ENCODE data around the gene C16orf74. TPM values are rescaled to one million over a fixed set of nuclear protein-coding genes. Genes with fewer than 3 reads are reported as not detected.
A peak's percentile ranks its signal among the peaks of the same experiment; 100 is the strongest.

Gene C16orf74
- total RNA-seq, 1 donor from 2014 or later, result 0.82 TPM

- FAIRE-seq (no peak), DNase-seq (ENCODE audit: low spot score in 2 of 2) (no peak)
Observed at GRCh38 chr16:85722128-85722893, 28.6 kb downstream of the C16orf74 start.

GRCh38 chr16:85720302-85720637 lies 30.6 kb downstream of the C16orf74 start:
- FAIRE-seq, result no peak

DNA sequence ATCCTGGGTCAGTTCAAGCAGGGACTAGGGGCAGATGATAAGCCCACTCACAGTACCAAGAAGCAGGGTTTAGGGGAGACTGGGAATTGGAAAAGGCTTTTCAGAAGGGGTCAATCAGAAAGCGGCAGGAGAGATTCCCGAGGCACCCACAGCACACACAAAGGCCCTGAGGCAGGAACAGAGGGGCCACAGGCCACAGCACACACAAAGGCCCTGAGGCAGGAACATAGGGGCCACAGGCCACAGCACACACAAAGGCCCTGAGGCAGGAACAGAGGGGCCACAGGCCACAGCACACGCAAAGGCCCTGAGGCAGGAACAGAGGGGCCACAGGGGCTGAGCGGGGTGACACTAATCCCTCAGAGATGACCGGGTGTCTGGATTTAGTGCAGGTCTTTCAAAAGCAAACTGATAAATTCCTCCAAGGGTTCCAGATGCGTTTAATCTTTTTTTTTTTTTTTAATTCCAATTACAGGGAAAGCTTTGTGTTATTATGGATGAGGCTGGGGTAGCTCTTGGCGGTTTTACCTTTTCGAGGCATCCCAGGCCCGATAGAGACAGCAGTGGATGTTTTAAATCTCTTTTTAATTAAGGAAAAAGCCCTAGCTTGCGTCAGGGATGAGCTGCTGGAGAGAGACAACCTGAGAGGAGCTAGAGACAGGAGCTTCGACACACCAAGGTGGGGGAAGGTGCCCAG lies 31.1 kb downstream of the C16orf74 start:
- no peak for FAIRE-seq
- no peak for DNase-seq (ENCODE audit: low spot score in 2 of 2)

More at GRCh38 chr16:85720302-85720637, 30.6 kb downstream of the C16orf74 start:
- DNase-seq (ENCODE audit: low spot score in 2 of 2), result no peak

DNA sequence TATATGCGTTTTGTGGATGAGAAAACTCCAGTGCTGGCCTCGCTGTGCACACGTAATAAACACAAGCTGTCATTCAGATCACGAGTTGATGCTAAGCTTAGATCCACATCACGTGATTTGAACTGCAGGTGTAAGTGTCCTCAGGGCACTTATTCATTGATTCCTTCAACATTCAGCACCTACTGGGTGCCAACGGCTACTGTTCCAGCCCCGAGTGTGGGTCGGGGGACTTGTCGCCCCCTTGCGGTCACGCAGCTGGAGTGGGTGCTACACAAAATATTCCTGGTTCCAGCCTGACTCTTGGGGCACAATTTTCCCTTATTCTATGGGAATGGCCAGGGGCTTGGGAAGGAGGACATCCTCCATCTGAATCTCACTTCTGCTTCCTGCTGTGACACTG lies 32.2 kb downstream of the C16orf74 start:
- no peak for DNase-seq (ENCODE audit: low spot score in 2 of 2)
- no peak for FAIRE-seq

DNA sequence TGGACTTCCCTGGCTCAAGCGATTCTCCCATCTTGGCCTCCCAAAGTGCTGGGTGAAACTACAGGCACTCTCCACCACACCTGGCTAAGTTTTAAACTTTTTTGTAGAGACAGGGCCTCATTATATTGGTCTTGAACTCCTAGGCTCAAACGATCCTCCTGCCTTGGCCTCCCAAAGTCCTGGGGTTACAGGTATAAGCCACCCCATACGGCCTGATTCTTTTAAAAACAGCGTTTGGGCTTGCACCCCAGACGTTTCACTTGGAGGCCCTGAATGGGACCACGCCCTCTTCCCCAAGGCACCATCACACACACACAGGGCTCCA lies 32.8 kb downstream of the C16orf74 start:
- FAIRE-seq, result no peak
- DNase-seq (ENCODE audit: low spot score in 2 of 2), result no peak

GRCh38 chr16:85717393-85718152 lies 33.3 kb downstream of the C16orf74 start:
- DNase-seq (ENCODE audit: low spot score in 2 of 2) (peak; percentile 59 to 83), FAIRE-seq (no peak)

DNA sequence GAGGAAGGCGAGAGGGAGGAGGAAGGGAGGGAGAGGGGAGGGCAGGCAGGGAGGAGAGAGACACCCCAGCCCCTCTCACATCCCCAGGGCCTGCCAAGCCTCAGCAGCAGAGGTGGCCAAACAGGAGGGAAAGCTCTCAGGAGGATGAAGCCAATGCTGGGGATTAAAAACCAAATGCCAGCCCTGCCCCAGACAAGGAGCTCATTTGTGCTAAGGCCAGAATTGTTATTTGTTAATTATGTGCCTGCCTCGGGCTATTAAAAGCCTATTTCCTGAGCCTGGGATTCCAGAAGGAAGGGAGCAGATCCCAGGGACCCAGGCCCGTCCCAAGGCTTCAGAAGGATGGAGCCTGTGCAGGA lies 34.2 kb downstream of the C16orf74 start:
- FAIRE-seq, result no peak
- peak in 1 of 2 donors; percentile 44 for DNase-seq (ENCODE audit: low spot score in 2 of 2)

GRCh38 chr16:85716022-85716679 lies 34.7 kb downstream of the C16orf74 start:
- FAIRE-seq, result no peak
- DNase-seq (ENCODE audit: low spot score in 2 of 2), result no peak

DNA sequence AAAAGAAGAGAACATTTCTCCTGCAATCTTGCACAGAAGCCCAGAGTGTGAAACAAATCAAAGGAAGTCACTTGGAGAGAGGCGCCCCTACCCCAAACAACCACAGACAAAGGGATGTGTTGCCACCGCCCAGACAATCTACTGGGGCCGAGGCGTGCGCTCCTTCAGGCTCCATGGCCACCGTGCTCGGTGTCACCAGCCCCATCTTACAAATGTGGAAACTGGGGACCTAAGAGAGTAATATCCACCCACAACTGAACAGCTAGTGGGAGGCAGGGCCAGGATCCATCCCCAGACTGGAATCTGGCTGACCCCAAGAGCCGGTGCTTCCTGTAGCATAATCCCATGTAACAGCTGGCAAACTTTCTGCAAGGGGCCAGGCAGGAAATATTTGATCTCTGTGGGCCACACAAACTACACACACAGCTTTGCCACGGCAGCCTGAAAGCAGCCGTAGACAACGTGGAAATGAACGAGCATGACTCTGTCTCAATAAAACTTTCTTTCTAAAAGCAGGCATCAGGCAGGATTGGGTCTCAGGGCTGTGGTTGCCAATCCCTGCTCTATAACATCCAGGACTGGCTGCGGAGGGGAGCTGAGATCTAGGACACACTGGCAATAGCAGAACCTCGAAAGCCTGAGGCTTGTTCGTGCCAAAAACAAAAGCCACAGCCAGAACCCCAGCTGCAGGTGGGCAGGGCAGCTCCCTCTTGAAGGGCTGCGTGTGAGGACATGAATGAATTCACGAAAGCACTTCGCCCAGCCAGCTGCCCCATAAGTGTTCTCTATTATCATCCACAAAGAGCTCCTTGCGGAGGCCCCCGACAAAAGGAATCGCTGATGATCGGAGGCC lies 35.5 kb downstream of the C16orf74 start:
- peak in 1 of 2 donors; percentile 32 for DNase-seq (ENCODE audit: low spot score in 2 of 2)
- no peak for FAIRE-seq

DNA sequence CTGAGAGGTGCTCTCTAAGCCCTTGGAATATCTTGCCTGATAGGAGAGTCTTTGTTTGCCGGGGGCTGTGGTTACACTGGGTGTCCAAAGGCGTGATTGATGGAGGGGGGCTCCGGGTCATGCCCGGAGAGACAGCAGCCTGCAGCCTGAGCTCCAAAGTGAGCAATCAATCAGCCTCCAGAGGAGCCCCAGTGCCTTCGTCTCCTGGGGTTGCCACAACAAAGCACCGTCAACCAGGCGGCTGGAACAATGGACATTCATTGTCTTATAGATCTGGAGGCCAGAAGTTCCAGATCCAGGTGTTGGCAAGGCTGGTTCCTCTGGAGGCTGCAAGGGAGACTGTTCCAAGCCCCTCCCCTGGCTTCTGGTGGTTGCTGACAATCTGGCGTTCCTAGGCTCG lies 38.1 kb downstream of the C16orf74 start:
- FAIRE-seq (no peak), DNase-seq (ENCODE audit: low spot score in 2 of 2) (no peak)

DNA sequence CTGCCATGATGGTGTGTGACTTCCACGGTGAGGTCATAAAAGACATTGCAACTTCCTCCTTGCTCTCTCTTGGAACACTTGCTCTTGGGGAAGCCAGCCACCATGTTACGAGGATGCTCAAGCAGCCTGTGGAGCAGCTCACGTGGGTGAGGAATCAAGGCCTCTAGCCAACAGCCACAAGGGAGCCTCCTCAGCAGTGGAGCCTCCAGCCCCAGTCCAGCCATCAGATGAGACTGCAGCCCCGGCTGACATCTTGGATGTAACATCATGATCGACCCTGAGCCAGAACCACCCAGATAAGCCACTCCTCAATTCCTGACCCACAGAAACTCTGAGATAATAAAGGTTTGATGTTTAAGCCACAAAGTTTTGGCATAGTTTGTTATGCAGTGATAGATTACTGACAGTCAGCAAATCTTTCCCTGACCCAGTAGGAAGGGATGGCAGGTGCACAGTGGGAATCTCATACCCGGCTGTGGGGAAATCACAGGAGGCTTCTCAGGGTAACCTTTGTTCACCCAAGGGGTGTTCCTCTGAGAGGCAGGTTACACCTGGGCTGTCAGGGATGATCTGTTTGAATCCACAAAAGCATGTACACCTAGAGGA lies 38.8 kb downstream of the C16orf74 start:
- FAIRE-seq (no peak), DNase-seq (ENCODE audit: low spot score in 2 of 2) (no peak)

DNA sequence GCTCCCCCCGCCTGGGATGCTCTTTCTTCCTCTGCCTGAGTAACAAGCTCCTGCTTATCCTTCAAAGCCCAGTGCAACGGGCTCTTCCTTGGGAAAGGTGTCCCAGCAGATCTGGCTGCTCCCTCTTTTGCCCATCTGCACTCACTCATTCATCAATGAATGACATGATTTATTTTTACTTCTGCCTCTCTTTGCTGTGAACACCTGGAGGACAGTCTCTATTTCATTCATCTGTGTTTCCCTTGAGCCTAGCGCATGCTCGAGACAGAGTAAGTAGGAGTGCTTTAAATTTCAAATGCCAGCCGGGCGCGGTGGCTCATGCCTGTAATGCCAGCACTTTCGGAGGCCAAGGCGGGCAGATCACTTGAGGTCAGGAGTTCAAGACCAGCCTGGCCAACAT lies 40.2 kb downstream of the C16orf74 start:
- DNase-seq (ENCODE audit: low spot score in 2 of 2), result no peak
- FAIRE-seq, result no peak

DNA sequence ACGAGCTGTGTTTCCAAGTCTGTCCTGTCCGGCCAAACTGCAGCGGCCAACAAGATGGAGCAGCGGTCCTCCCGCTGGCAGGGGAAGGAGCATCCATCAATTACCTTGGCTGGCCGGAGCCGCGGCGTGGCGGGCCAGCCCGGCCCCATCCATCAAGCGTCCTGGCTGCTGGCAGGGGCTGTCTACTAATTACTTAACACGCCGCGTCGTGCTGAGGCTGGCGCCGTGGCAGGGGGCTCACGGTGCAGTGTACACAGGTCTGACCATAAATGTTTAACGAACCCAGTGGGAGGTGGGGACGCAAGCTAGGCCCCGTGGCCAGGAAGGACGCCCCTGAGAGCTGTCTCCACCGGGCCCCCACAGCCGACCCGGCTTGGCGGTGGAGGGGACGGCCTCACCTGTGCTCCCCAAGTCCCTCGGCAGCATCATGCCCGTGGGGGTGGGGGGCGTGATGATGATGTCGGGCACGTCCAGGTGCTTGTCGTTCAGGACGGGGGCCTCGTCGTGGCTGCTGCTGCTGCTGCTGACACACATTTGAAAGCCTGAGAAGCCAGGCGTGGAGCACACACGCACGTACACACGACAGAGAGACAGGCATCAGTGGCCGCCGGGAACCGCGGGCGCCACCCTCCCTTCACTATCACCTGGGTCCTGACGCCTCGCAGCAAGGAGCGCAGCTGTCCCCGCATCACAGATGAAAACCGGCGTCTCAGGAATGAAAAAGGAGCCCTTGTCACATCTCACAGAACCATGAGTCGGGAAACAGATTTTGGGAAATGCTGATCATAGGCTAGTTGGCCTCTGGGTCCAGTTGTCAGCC lies 40.9 kb downstream of the C16orf74 start:
- no peak for FAIRE-seq
- no peak for DNase-seq (ENCODE audit: low spot score in 2 of 2)

DNA sequence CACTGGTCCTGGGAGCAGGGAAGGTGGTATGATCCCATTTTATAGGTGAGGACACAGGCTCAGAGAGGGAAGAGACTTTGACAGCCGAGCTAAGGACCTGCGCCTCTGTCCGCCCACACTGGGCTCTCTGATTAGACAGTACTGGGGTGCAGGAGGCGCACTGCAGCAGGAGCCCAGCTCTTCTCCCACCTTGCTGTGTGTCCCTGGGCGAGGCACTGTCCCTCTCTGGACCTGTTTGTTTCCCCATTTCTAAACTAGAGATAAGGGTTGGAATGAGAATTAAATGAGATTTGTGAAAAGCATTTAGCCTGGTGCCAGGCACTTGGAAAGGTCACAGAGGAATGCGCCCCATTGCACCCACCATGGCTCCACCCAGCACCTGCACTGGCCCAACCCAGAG lies 42.6 kb downstream of the C16orf74 start:
- DNase-seq (ENCODE audit: low spot score in 2 of 2) (no peak), FAIRE-seq (no peak)

DNA sequence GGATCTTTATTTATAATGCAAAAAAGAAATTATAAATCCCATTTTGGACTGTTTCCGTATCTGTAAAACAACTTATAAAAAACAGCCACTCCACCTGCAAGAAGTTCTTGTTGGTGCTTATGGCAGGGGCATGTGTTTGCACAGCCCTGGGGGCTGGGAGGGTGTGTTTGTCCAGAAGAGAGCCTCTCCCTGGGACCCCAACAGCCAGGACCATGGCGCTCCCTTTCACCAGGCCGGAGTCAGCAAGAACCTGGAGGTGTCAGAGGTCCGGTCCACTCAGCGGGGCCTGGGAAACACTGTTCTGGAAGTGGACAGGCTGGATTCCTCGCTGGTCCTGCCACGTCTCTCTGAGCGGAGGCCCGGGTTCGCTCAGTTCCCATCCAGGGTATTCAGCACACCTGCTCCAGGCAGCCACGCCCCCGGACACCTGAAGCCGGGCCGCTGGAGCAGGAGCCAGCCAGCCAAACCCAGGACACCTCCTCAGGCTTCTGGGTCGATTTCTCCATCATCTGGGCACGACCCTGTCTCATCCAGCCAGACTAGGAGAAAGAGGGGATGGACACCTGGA lies 43.3 kb downstream of the C16orf74 start:
- FAIRE-seq, result no peak

DNA sequence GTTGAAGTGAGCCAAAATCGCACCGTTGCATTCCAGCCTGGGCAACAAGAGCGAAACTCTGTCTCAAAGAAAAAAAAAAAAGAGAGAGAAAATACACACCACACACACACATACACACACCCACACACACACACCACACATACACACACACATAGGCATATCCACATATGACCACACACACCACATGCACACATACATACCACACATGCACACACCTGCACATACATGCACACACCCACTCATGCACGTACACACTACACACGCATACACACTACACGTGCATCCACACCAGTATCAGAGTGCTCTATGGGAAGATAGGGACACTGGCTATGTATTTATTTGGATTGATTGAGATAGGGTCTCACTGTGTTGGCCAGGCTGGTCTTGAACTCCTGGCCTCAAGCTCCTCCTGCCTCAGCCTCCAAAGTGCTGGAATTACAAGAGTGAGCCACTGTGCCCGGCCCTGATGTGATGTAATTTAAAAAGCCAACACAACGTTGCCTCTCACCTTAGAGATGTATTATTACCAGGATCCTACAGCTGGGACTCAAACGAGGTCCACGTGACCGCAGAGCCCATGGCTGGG lies 44.4 kb downstream of the C16orf74 start:
- DNase-seq (ENCODE audit: low spot score in 2 of 2) (no peak), FAIRE-seq (no peak)

More for the DNA sequence above, 43.3 kb downstream of the C16orf74 start:
- no peak for DNase-seq (ENCODE audit: low spot score in 2 of 2)

- DNase-seq (ENCODE audit: low spot score in 2 of 2) (no peak), FAIRE-seq (no peak)
Observed at GRCh38 chr16:85704900-85705846, 45.7 kb downstream of the C16orf74 start.

All from frontal cortex (tissue), 4 donors.